Naive B cell (primary cell): Measurements from ENCODE around the gene NFIX. TPM values are rescaled to one million over a fixed set of nuclear protein-coding genes. Genes with fewer than 3 reads are reported as not detected.

Experiments
- ATAC-seq, 2 donors: fragments of 150-1000 bp; cut with Tn5 transposase; 2 replicates each; pipeline ENCODE4 v1.10.0; 2021; ENCODE audit warnings: low read depth in 2 of 2, mild to moderate bottlenecking in 2 of 2, moderate library complexity in 2 of 2
- DNase-seq: peaks from one replicate; pipeline ENCODE4 v3.0.0; 2022
- H3K27ac Mint-ChIP-seq, 6 donors: one replicate each; pipeline ENCODE4 v1.8.0; 2020 to 2022; ENCODE audit warnings: mild to moderate bottlenecking in 6 of 6, mixed read lengths in 6 of 6, moderate library complexity in 5 of 6, inconsistent platforms in 2 of 6
- H3K27me3 Mint-ChIP-seq, 3 donors: one replicate each; pipeline ENCODE4 v1.8.0; 2021 to 2022; ENCODE audit warnings: mixed read lengths in 3 of 3, mild to moderate bottlenecking in 1 of 3
- H3K36me3 Mint-ChIP-seq, 2 donors: one replicate each; pipeline ENCODE4 v1.8.0; 2020 to 2022; ENCODE audit warnings: mixed read lengths in 2 of 2, inconsistent platforms in 1 of 2, mild to moderate bottlenecking in 1 of 2
- H3K4me1 Mint-ChIP-seq, 3 donors: one replicate each; pipeline ENCODE4 v1.8.0; 2020 to 2022; ENCODE audit warnings: mixed read lengths in 3 of 3, inconsistent platforms in 1 of 3, mild to moderate bottlenecking in 1 of 3, moderate library complexity in 1 of 3
- H3K4me3 Mint-ChIP-seq, 8 donors: one replicate each; pipeline ENCODE4 v1.8.0; 2020 to 2022; ENCODE audit warnings: mild to moderate bottlenecking in 8 of 8, mixed read lengths in 8 of 8, moderate library complexity in 8 of 8, inconsistent platforms in 2 of 8
- H3K9me3 Mint-ChIP-seq, 7 donors: one replicate each; pipeline ENCODE4 v1.8.0; 2020 to 2022; ENCODE audit warnings: mixed read lengths in 7 of 7, mild to moderate bottlenecking in 5 of 7, inconsistent platforms in 2 of 7, moderate library complexity in 1 of 7
- polyA plus RNA-seq, 6 donors: library from polyadenylated mRNA; unstranded; fragments of 300-500 nt; fragmentation: Illumina TruSeq; gene quantifications; one replicate each; pipeline ENCODE4 v1.2.3, GENCODE V29; 2021; ENCODE audit warnings: low read depth in 6 of 6

The NFIX gene
- polyA plus RNA-seq, 6 donors from 2014 or later = 0.21 to 2.1 (median 1.1) TPM; not detected in 2

GRCh38 chr19:13116282-13117175 is 121.3 kb downstream of the NFIX start, which contains the start of gene TRMT1:
TSS of gene TRMT1 (minus strand) at chr19:13116740. CDS start at chr19:13116399, 341 bp downstream.
- H3K9me3 Mint-ChIP-seq = no peaks in the 10 kb centered on the region
- no peaks in the 10 kb centered on the region for H3K27me3 Mint-ChIP-seq
- H3K36me3 Mint-ChIP-seq = no peaks in the 10 kb centered on the region
- peak; percentile 63 to 65 for ATAC-seq
- H3K4me3 Mint-ChIP-seq = peak within 1 kb of the TSS; percentile 88 to 99 (median 94)
- peaks cover 30 to 62% (median 43%) of the 10 kb centered on the region in 3 donors for H3K4me1 Mint-ChIP-seq
- H3K27ac Mint-ChIP-seq = peak within 1 kb of the TSS; percentile 62 to 97 (median 86)
- DNase-seq = peak; percentile 89

- Mint-ChIP-seq H3K36me3 (no peaks in the 10 kb centered on the region), H3K27ac (peak overlapping the region; percentile 30 to 97 (median 82)), H3K9me3 (no peaks in the 10 kb centered on the region), H3K4me1 (peaks cover 36 to 70% (median 50%) of the 10 kb centered on the region in 3 donors), H3K4me3 (peak overlapping the region; percentile 88 to 99 (median 94)), H3K27me3 (no peaks in the 10 kb centered on the region)
- peak; percentile 3 to 16 for ATAC-seq
- no peak for DNase-seq
Measured at GRCh38 chr19:13117176-13117771, 122.0 kb downstream of the NFIX start.

GRCh38 chr19:13117772-13118423 is 122.6 kb downstream of the NFIX start, which contains the start of gene NACC1:
TSS of gene NACC1 (plus strand) at chr19:13118264. CDS start at chr19:13135208, 16,944 bp downstream.
- ATAC-seq (peak; percentile 86 to 87), DNase-seq (peak; percentile 90)
- H3K4me1 Mint-ChIP-seq = peaks cover 38 to 73% (median 56%) of the 10 kb centered on the region in 3 donors
- no peaks in the 10 kb centered on the region for H3K36me3 Mint-ChIP-seq
- no peaks in the 10 kb centered on the region for H3K27me3 Mint-ChIP-seq
- peak within 1 kb of the TSS; percentile 30 to 97 (median 88) for H3K27ac Mint-ChIP-seq
- H3K4me3 Mint-ChIP-seq = peak within 1 kb of the TSS; percentile 88 to 99 (median 94)
- no peaks in the 10 kb centered on the region for H3K9me3 Mint-ChIP-seq

GRCh38 chr19:13118424-13119193 is 123.3 kb downstream of the NFIX start:
- no peaks in the 10 kb centered on the region for H3K27me3 Mint-ChIP-seq
- H3K4me3 Mint-ChIP-seq = peak overlapping the region; percentile 77 to 95 (median 88)
- peak; percentile 1 for ATAC-seq
- peak overlapping the region in 3 of 6 donors; percentile 60 to 88 (median 72) for H3K27ac Mint-ChIP-seq
- peaks cover 43 to 71% (median 61%) of the 10 kb centered on the region in 3 donors for H3K4me1 Mint-ChIP-seq
- peak; percentile 29 for DNase-seq
- H3K9me3 Mint-ChIP-seq = no peaks in the 10 kb centered on the region
- H3K36me3 Mint-ChIP-seq = no peaks in the 10 kb centered on the region

- Mint-ChIP-seq H3K4me3 (peak overlapping the region; percentile 77 to 95 (median 88)), H3K36me3 (no peaks in the 10 kb centered on the region), H3K9me3 (no peaks in the 10 kb centered on the region), H3K27ac (peak overlapping the region in 3 of 6 donors; percentile 38 to 76 (median 72)), H3K4me1 (peaks cover 43 to 71% (median 61%) of the 10 kb centered on the region in 3 donors), H3K27me3 (no peaks in the 10 kb centered on the region)
- ATAC-seq (no peak), DNase-seq (no peak)
Measured at GRCh38 chr19:13119627-13120026, 124.4 kb downstream of the NFIX start.

- no peaks in the 10 kb centered on the region for H3K36me3 Mint-ChIP-seq
- no peaks in the 10 kb centered on the region for H3K27me3 Mint-ChIP-seq
- DNase-seq = no peak
Measured at GRCh38 chr19:13120031-13120430, 124.8 kb downstream of the NFIX start.

GRCh38 chr19:13120817-13121216 is 125.5 kb downstream of the NFIX start:
- Mint-ChIP-seq H3K4me3 (peak overlapping the region in 4 of 8 donors; percentile 51 to 95 (median 66)), H3K27me3 (no peaks in the 10 kb centered on the region), H3K36me3 (no peaks in the 10 kb centered on the region), H3K27ac (peak overlapping the region in 1 of 6 donors; percentile 6), H3K9me3 (no peaks in the 10 kb centered on the region), H3K4me1 (peaks cover 40 to 62% (median 57%) of the 10 kb centered on the region in 3 donors)
- no peak for ATAC-seq
- no peak for DNase-seq

More at GRCh38 chr19:13120031-13120430, 124.8 kb downstream of the NFIX start:
- Mint-ChIP-seq H3K4me3 (peak overlapping the region in 6 of 8 donors; percentile 57 to 95 (median 86)), H3K9me3 (no peaks in the 10 kb centered on the region), H3K27ac (no peak overlapping the region), H3K4me1 (peaks cover 43 to 70% (median 61%) of the 10 kb centered on the region in 3 donors)
- no peak for ATAC-seq

GRCh38 chr19:13121551-13122274 is 126.4 kb downstream of the NFIX start:
- DNase-seq (no peak), ATAC-seq (no peak)
- peaks cover 36 to 55% (median 51%) of the 10 kb centered on the region in 3 donors for H3K4me1 Mint-ChIP-seq

GRCh38 chr19:13122275-13122878 is 127.1 kb downstream of the NFIX start:
- Mint-ChIP-seq H3K27me3 (no peaks in the 10 kb centered on the region), H3K36me3 (no peaks in the 10 kb centered on the region), H3K27ac (peak overlapping the region in 2 of 6 donors; percentile 26 to 44), H3K9me3 (no peaks in the 10 kb centered on the region), H3K4me3 (peak overlapping the region in 3 of 8 donors; percentile 3 to 77 (median 20)), H3K4me1 (peaks cover 32 to 51% (median 44%) of the 10 kb centered on the region in 3 donors)
- ATAC-seq (no peak), DNase-seq (no peak)

More at GRCh38 chr19:13121551-13122274, 126.4 kb downstream of the NFIX start:
- Mint-ChIP-seq H3K27me3 (no peaks in the 10 kb centered on the region), H3K36me3 (no peaks in the 10 kb centered on the region), H3K9me3 (no peaks in the 10 kb centered on the region), H3K27ac (peak overlapping the region in 1 of 6 donors; percentile 26), H3K4me3 (peak overlapping the region in 3 of 8 donors; percentile 3 to 77 (median 20))

- Mint-ChIP-seq H3K4me1 (peaks cover 36 to 52% (median 46%) of the 10 kb centered on the region in 3 donors), H3K36me3 (no peaks in the 10 kb centered on the region), H3K27ac (peak overlapping the region in 2 of 6 donors; percentile 32 to 49), H3K9me3 (no peaks in the 10 kb centered on the region), H3K27me3 (no peaks in the 10 kb centered on the region), H3K4me3 (peak overlapping the region in 1 of 8 donors; percentile 40)
- DNase-seq = no peak
- no peak for ATAC-seq
Measured at GRCh38 chr19:13122980-13123957, 128.0 kb downstream of the NFIX start.

GRCh38 chr19:13127051-13127450 is 131.8 kb downstream of the NFIX start:
- DNase-seq (no peak), ATAC-seq (no peak)
- no peaks in the 10 kb centered on the region for H3K9me3 Mint-ChIP-seq
- H3K27me3 Mint-ChIP-seq = no peaks in the 10 kb centered on the region
- no peak overlapping the region for H3K4me3 Mint-ChIP-seq
- H3K27ac Mint-ChIP-seq = no peak overlapping the region
- peaks cover 23 to 29% (median 28%) of the 10 kb centered on the region in 3 donors for H3K4me1 Mint-ChIP-seq
- H3K36me3 Mint-ChIP-seq = no peaks in the 10 kb centered on the region
